BJ (cell line): ENCODE data around the gene SUGCT. TPM values are rescaled to one million over a fixed set of nuclear protein-coding genes. Genes with fewer than 3 reads are reported as not detected.

Experiments
- CTCF ChIA-PET: fragments of 350-600 bp; formaldehyde crosslinking; extraction: SDS; loops from one replicate; lab custom pipeline; 2021; ENCODE audit warnings: antibody characterized with exemption, inconsistent platforms; lab: Yijun Ruan, JAX
- POLR2A ChIA-PET: fragments of 300-600 bp; sonication (Branson Sonifier 250); formaldehyde crosslinking; extraction: SDS; loops from one replicate; lab custom pipeline; 2021; ENCODE audit warnings: antibody characterized with exemption; lab: Charles Lee
- DNase-seq: peaks from one replicate; pipeline ENCODE4 v3.0.0-alpha.2; 2011; ENCODE audit warnings: low read depth
- H3K27me3 ChIP-seq: 2 replicates; pipeline ENCODE4 v1.6.0; 2011; ENCODE audit warnings: low read length; ENCODE audit not compliant: control insufficient read depth, insufficient read depth
- H3K36me3 ChIP-seq: 2 replicates; pipeline ENCODE4 v1.5.1; 2011; ENCODE audit warnings: low read length; ENCODE audit not compliant: control insufficient read depth, insufficient read depth
- H3K4me3 ChIP-seq: 2 replicates; pipeline ENCODE4 v1.5.1; 2011; ENCODE audit warnings: low read depth, mild to moderate bottlenecking, control low read depth, low read length
- polyA plus RNA-seq: library from polyadenylated mRNA; depleted of rRNA; stranded (reverse); fragments of >200 nt; gene quantifications from 2 replicates; pipeline ENCODE4 v1.2.3, GENCODE V29; 2011
- TF ChIP-seq, protein P1 (sequence below): IDR thresholded peaks from 2 replicates; pipeline ENCODE4 v1.5.1; 2011; ENCODE audit warnings: low read depth, mild to moderate bottlenecking, control low read depth, inconsistent platforms, low read length, moderate library complexity; ENCODE audit not compliant: insufficient read depth

Gene SUGCT
- polyA plus RNA-seq, 1 experiment = 10.6 TPM

DNA sequence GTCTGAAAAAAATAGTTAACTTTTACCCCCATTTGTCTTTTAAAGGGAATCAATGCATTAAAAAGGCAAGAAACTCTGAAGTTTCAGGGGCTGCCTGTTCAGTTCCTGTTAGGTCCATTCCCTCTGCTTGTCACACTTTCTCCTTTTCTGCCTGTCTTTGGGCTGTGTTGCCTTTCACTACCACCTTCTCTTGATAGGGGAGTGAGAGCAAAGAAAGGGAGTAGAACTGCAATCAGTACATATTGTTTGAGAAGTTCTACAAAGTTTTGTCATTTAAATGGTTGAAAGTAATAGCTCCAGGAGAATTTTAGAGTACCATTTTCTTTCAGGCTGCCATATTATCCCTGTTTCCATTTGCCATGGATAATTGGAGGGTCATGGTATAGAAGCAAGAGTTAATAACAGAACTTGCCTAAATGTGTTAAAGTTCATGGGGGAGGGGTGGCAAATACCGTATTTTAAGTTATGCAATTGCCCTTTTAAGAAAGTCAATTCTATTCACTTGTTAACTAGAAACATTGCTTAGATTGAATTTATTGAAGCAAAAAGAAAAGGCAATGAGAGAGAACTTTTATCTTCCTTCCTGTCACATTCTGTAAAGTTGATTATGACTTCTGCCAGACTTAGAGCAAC, 39.0 kb upstream of the SUGCT start:
- no peak overlapping the region for H3K4me3 ChIP-seq
- TF ChIP-seq, protein P1, sequence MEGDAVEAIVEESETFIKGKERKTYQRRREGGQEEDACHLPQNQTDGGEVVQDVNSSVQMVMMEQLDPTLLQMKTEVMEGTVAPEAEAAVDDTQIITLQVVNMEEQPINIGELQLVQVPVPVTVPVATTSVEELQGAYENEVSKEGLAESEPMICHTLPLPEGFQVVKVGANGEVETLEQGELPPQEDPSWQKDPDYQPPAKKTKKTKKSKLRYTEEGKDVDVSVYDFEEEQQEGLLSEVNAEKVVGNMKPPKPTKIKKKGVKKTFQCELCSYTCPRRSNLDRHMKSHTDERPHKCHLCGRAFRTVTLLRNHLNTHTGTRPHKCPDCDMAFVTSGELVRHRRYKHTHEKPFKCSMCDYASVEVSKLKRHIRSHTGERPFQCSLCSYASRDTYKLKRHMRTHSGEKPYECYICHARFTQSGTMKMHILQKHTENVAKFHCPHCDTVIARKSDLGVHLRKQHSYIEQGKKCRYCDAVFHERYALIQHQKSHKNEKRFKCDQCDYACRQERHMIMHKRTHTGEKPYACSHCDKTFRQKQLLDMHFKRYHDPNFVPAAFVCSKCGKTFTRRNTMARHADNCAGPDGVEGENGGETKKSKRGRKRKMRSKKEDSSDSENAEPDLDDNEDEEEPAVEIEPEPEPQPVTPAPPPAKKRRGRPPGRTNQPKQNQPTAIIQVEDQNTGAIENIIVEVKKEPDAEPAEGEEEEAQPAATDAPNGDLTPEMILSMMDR = no peak
- DNase-seq = no peak
- no peaks in the 10 kb centered on the region for H3K27me3 ChIP-seq
- ChIA-PET CTCF (interaction anchor here (0.6 to 0.7 kb wide), 2 partner anchors 16 to 200 kb away, joined by 3 to 5 read pairs; no protein-coding TSS in a partner anchor), POLR2A (no interaction called here)
- peaks cover 10% of the 10 kb centered on the region for H3K36me3 ChIP-seq

DNA sequence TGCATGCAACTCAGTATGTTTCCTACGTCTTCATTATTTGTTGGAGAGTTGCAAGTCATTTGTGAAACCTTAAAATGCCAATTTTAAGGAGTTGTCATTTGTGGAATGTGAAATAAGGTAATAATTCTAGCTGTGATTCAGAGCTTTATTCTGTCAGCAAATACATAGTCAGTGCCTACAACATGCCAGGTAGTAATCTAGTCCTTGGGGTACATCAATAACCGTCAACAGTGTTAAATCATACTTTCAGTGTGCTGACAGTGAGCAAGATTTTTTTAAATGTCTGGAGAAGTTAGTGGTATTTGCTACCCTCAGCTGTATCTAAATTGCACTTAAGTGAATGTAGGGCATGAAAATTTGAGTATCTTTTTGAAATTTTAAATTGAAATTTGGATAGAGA, 37.1 kb upstream of the SUGCT start:
- Histone ChIP-seq H3K36me3 (peaks cover 10% of the 10 kb centered on the region), H3K27me3 (no peaks in the 10 kb centered on the region), H3K4me3 (no peak overlapping the region)
- ChIA-PET CTCF (no interaction called here), POLR2A (no interaction called here)
- TF ChIP-seq, protein P1 = no peak
- DNase-seq = no peak

DNA sequence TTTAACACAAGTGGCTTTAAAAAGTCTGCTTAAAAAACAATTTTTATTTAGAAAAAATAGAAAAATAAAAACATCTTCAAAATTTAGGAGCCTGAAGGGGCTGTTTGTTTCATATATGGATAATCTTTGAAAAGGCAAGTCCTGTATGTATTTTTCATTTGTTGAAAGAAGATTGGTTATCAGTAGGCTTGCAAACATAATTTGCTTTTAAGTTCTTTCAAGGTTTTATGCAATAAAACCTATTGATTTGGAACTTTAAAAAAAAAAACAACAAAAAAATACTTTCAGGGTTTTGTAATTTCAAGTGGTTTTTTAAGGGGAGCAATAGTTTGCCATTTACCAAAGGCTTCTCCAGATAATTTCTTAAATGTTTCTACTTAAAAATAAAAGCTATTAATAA, 36.0 kb upstream of the SUGCT start:
- DNase-seq = no peak
- no peaks in the 10 kb centered on the region for H3K27me3 ChIP-seq
- ChIA-PET CTCF (no interaction called here), POLR2A (no interaction called here)
- H3K36me3 ChIP-seq = peaks cover 8% of the 10 kb centered on the region
- no peak overlapping the region for H3K4me3 ChIP-seq
- TF ChIP-seq, protein P1 = no peak

DNA sequence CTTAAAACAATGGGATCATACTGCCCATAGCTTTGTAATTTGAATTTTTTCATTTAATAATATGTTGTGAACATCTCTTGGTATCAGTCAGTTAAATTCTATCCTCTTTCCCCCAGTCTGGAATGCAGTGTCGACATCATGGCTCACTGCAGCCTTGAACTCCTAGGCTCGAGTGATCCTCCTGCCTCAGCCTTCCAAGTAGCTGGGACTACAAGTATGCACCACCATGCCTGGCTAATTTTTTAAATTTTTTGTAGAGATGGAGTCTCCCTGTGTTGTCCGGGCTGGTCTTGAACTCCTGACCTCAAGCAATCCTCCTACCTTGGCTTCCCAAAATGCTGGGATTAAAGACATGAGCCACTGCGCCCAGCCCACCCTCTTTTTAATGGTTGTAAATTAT, 35.0 kb upstream of the SUGCT start:
- Histone ChIP-seq H3K36me3 (no peaks in the 10 kb centered on the region; the same call in 1 of the 2 replicates), H3K27me3 (no peaks in the 10 kb centered on the region), H3K4me3 (no peak overlapping the region)
- POLR2A ChIA-PET = no interaction called here
- TF ChIP-seq, protein P1 = no peak
- CTCF ChIA-PET = no interaction called here
- no peak for DNase-seq

DNA sequence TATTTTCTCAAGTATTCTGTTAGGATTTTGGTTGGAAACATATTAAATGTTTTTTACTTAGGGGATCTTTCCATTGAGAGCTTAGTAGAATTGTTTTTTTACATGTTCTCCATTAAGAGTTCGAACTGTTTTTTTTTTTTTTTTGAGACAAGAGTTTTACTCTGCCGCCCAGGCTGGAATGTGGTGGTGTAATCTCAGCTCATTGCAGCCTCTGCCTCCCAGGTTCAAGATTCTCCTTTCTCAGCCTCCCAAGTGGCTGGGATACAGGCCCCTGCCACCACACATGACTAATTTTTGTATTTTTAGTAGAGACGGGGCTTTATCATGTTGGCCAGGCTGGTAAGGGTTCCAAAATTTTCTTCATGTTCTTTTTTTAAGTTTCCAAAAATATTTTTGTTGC, 33.6 kb upstream of the SUGCT start:
- TF ChIP-seq, protein P1 = no peak
- Histone ChIP-seq H3K27me3 (no peaks in the 10 kb centered on the region), H3K36me3 (no peaks in the 10 kb centered on the region), H3K4me3 (no peak overlapping the region)
- DNase-seq = no peak
- ChIA-PET CTCF (interaction anchor here (1.0 kb wide), 1 partner anchor 26 kb away, joined by 3 read pairs; no protein-coding TSS in a partner anchor), POLR2A (no interaction called here)
